Measurements from ENCODE around the gene GPHN.

Gene GPHN

DNA sequence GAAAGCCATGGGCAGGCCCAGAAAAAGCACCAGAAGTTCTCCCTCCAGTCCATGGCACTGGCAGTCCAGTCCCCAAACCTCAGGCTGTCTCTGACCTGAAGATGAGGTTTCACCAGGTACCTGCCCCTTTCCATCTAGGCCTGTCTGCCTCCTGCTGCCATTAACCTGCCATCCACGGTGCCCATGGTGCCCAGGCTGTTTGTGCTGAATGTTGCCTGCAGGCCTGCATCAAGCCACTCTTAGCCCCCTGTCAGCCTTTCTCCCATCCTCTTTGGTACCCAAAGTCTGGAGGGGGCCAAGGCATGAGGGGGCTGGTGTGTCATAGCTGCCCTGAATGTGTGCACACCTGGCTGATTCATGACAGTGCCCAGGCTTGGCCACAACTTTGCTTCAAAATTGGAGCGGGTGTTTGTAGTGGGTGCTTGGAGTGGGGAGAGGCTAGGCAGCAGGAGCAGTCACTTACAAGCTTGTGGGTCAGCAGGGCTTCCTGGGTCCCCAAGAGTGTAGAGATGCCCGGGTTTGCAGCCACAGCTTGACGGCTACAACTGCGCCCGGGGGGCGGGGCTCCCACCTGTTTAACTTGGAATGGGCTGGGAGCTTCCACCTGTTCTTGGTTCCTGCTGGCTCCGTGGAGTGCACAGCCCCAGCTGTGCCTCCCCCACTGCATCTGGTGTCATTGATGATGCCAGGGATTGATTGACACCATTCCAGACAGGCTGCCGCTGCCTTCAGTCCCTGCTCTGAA lies 88.5 kb downstream of the GPHN start:
- no peak overlapping the region for H3K4me3 ChIP-seq (ENCODE audit: low read length)
- TF ChIP-seq ZNF274 (IDR thresholded peaks at IDR 0.05; ENCODE audit: low read depth, low read length) = no peak

DNA sequence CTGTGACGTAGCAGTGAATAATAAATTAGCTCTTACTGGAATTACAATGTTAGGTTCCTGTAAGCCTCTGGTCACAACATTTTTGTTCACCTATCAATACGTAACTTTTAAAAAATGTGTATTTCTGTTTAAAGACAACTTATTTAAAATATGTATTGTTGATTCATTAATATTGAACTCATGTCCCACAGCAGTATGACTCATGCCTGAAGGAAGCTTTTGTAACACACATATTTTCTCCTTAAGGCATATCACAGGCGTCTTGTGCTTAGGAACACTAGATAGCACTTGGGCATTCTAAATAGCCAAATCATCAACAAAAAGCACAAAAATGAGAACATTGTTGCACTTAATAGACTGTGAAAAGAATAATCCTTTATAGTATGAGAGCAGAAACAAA lies 92.5 kb downstream of the GPHN start:
- TF ChIP-seq ZNF274 (IDR thresholded peaks at IDR 0.05; ENCODE audit: low read depth, low read length) = no peak
- no peak overlapping the region for H3K4me3 ChIP-seq (ENCODE audit: low read length)

GRCh38 chr14:66601932-66602578 lies 94.1 kb downstream of the GPHN start:
- TF ChIP-seq ZNF274 (IDR thresholded peaks at IDR 0.05; ENCODE audit: low read depth, low read length) = no peak
- H3K4me3 ChIP-seq (ENCODE audit: low read length) = no peak overlapping the region

DNA sequence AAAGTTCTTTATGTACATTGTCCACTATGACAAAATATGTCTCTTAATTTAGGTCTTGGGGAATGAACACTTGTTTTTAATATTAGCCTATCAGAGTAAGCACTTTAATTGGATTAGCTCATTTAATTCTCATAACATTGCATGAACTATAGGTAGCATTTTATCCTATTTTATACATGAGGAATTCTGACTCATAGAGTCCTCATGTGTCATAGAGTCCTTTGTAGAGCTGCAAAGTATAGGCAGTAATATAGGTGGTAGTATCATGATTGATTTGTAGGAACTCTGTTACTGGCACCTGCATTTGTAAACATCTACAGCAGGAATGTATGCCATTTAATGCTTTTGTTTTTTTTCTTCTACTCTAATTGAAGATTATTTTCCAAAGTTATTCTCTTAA lies 96.0 kb downstream of the GPHN start:
- H3K4me3 ChIP-seq (ENCODE audit: low read length) = no peak overlapping the region
- no peak for TF ChIP-seq ZNF274 (IDR thresholded peaks at IDR 0.05; ENCODE audit: low read depth, low read length)

DNA sequence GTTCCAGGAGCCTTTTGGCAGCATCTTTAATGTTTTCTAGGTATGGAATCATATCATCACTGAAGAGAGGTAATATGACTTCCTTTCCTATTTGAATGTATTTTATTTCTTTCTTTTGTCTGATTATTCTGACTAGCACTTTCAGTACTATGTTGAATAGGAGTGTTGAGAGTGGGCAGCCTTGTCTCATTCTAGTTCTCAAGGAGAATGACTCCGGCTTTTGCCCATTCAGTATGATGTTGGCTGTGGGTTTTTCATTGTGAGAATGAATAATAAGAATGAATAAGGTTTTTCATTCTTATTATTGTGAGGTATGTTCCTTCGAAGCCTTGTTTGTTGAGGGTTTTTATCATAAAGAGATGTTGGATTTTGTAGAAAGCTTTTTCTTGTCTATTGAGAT lies 98.9 kb downstream of the GPHN start:
- no peak for TF ChIP-seq ZNF274 (IDR thresholded peaks at IDR 0.05; ENCODE audit: low read depth, low read length)

GRCh38 chr14:66610154-66610563 lies 102.2 kb downstream of the GPHN start:
- H3K4me3 ChIP-seq (ENCODE audit: low read length) = no peak overlapping the region
- no peak for TF ChIP-seq ZNF274 (IDR thresholded peaks at IDR 0.05; ENCODE audit: low read depth, low read length)

More for the DNA sequence above, 98.9 kb downstream of the GPHN start:
- H3K4me3 ChIP-seq (ENCODE audit: low read length) = no peak overlapping the region

- H3K4me3 ChIP-seq (ENCODE audit: low read length) = no peak overlapping the region
- no peak for TF ChIP-seq ZNF274 (IDR thresholded peaks at IDR 0.05; ENCODE audit: low read depth, low read length)
Measured at GRCh38 chr14:66613344-66613743, 105.4 kb downstream of the GPHN start.

GRCh38 chr14:66619952-66620351 lies 112.0 kb downstream of the GPHN start:
- TF ChIP-seq ZNF274 (IDR thresholded peaks at IDR 0.05; ENCODE audit: low read depth, low read length) = no peak

GRCh38 chr14:66623838-66624237 lies 115.9 kb downstream of the GPHN start:
- no peak overlapping the region for H3K4me3 ChIP-seq (ENCODE audit: low read length)
- TF ChIP-seq ZNF274 (IDR thresholded peaks at IDR 0.05; ENCODE audit: low read depth, low read length) = no peak

More at GRCh38 chr14:66619952-66620351, 112.0 kb downstream of the GPHN start:
- no peak overlapping the region for H3K4me3 ChIP-seq (ENCODE audit: low read length)

DNA sequence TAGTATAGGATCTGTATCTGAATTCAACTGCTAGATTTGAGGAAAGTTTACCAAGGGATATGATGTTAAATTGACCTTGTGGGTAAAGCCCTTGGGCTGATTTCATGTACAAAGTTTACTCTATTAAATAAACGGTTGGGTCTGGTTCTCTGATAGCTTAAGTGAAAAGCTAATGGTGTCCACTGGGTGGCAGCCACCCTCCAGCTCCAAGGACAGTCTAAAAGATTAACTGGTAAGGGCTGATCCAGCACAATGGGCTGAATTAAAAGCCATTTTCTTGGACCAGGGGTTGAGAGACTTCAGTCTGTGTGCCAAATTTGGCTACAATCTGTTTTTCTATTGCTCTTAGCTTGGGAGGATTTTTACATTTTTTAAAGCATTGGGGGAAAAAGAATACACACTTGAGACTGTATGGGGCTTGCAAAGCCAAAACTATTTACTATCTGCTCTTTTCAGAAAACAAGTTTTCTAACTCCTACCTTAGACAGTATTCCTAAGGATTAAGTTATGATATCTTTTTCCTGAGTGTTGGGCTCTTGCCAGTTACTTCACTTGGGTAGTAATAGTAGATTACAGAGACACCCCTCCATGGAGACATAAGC lies 116.5 kb downstream of the GPHN start:
- H3K4me3 ChIP-seq (ENCODE audit: low read length) = no peak overlapping the region
- no peak for TF ChIP-seq ZNF274 (IDR thresholded peaks at IDR 0.05; ENCODE audit: low read depth, low read length)

DNA sequence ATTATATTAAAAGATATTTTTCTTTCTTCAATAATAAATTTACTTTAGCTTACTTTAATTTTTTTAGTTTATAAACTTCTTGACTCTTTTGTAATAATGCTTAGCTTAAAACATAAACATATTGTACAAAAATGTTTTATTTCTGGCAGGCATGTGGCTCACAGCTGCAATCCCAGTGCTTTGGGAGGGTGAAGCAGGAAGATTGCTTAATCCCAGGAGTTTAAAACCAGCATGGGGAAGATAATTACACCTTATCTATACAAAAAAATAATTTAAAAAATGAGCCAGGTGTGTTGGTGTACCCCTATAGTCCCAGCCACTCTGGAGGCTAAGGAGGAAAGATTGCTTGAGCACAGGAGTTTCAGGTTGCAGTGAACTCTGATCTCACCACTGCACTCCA lies 120.7 kb downstream of the GPHN start:
- H3K4me3 ChIP-seq (ENCODE audit: low read length) = no peak overlapping the region
- no peak for TF ChIP-seq ZNF274 (IDR thresholded peaks at IDR 0.05; ENCODE audit: low read depth, low read length)

DNA sequence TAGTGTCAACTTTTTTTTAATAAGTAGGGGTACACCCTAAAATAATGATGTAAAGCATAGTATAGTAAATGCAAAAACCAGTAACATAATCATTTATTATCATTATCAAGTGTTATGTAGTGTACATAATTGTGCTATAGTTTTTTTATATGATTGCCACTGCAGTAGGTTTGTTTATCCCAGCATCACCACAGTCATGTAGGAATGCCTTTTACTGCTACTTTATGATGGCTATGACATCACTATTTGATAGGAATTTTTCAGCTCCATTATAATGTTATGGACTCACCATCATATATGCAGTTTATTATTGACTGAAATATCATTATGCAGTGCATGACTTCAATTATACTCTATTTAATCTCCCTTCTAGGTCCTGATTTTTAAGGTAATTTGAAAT lies 121.6 kb downstream of the GPHN start:
- TF ChIP-seq ZNF274 (IDR thresholded peaks at IDR 0.05; ENCODE audit: low read depth, low read length) = no peak
- H3K4me3 ChIP-seq (ENCODE audit: low read length) = no peak overlapping the region

DNA sequence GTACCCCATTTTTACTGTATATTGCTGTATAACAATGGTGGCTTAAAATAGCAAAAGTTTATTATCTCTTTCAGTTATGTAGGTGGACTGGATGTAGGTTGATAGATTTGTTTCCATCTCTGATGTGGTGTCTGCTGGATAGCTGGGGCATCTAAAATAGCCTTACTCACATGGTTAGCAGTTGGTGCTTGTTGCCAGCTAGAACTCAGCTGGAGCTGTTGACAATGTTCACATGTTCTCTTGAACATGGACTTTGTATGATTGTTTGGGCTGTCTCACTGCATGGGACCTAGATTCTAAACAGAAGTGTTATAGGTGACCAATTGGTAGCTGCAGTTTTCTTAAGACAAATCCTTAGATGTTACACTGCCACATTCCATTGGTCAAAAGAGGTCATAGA lies 126.9 kb downstream of the GPHN start:
- TF ChIP-seq ZNF274 (IDR thresholded peaks at IDR 0.05; ENCODE audit: low read depth, low read length) = no peak
- no peak overlapping the region for H3K4me3 ChIP-seq (ENCODE audit: low read length)

- no peak for TF ChIP-seq ZNF274 (IDR thresholded peaks at IDR 0.05; ENCODE audit: low read depth, low read length)
Measured at GRCh38 chr14:66635435-66635834, 127.5 kb downstream of the GPHN start.

GRCh38 chr14:66636240-66636639 lies 128.3 kb downstream of the GPHN start:
- H3K4me3 ChIP-seq (ENCODE audit: low read length) = no peak overlapping the region
- TF ChIP-seq ZNF274 (IDR thresholded peaks at IDR 0.05; ENCODE audit: low read depth, low read length) = no peak

More at GRCh38 chr14:66635435-66635834, 127.5 kb downstream of the GPHN start:
- no peak overlapping the region for H3K4me3 ChIP-seq (ENCODE audit: low read length)
